Measurements from ENCODE around the gene LIMS1. TPM values are rescaled to one million over a fixed set of nuclear protein-coding genes. Genes with fewer than 3 reads are reported as not detected.

Gene LIMS1
- total RNA-seq, 1 experiment from 2014 or later: 56.2 TPM

DNA sequence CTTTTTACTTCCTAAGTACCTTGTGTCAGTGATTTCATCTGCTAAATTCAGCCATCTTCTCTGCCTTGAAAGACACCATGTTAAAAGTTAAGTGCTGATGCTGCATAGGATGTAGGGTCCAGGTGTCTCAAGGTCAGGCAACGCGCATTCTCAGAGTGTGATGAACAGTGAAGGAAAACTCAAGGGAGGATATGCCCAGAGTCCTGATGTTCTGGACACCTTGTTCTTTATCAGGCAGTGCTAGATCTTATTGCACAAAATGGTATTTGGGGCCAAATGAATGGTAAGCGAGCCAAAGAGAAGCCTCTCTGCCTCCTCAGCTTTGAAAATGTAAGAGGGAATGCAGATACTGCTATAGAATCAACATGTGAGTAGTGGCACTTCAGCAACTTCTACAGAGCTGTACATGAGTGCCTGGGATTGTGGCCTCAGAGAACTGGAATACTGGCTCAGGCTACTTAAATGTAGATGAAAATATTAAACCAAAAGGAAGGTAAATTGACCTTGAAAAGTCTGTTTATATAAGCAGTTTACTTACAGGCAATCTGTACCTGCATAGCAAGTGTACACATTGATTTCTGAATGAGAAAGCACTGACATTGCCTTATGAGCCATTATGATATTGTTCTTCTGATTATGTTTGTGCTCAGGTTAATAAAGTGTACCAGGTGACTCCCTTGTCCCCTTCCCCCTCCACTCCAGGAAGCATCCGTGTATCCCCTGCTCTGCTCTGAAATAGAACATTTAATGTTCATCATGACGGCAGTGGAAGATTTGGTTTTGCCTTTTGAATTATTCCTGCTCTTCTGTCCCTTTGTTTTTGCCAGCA is 98.3 kb downstream of the LIMS1 start:
- DNase-seq (ENCODE audit: low read depth, low spot score): no peak
- Histone ChIP-seq H3K9me3 (ENCODE audit: control insufficient read depth in 1 of 2, insufficient read depth in 1 of 2, low read depth in 1 of 2, low read length in 2 of 2) (no peaks in the 10 kb centered on the region), H4K20me1 (ENCODE audit: insufficient read depth) (no peaks in the 10 kb centered on the region), H3K4me2 (ENCODE audit: low read length) (no peak overlapping the region), H2AFZ (ENCODE audit: low read depth, low read length, poor library complexity, severe bottlenecking) (no peak overlapping the region), H3K36me3 (ENCODE audit: control insufficient read depth in 1 of 2, insufficient read depth in 2 of 2, low read length in 2 of 2) (no peaks in the 10 kb centered on the region), H3K27ac (ENCODE audit: low read depth, low read length) (no peak overlapping the region), H3K4me1 (ENCODE audit: control insufficient read depth in 1 of 2, insufficient read depth in 2 of 2, low read length in 2 of 2) (peaks cover 0 to 18% of the 10 kb centered on the region in 2 experiments; a peak in 2 of 4 replicates), H3K9me2 (ENCODE audit: insufficient read depth) (no peaks in the 10 kb centered on the region), H3K9ac (ENCODE audit: low read length) (no peak overlapping the region), H3K4me3 (replicated peaks in 1 of 2; ENCODE audit: low read depth in 1 of 2, low read length in 2 of 2) (no peak overlapping the region), H3K27me3 (ENCODE audit: insufficient read depth, low read length) (no peaks in the 10 kb centered on the region), H3K79me2 (ENCODE audit: insufficient read depth, low read length) (peaks cover 49% of the 10 kb centered on the region)
- BruUV-seq (replicated peaks): no TSS peak
- ChIA-PET POLR2A (no interaction called here), CTCF (no interaction called here), RAD21 (ENCODE audit: low non-redundant PET in 1 of 2, low total read pairs in 2 of 2, uncharacterized antibody in 2 of 2, unreplicated experiment in 2 of 2) (no interaction called here)
- TF ChIP-seq ZFX (IDR thresholded peaks at IDR 0.05) (no peak), SRF (IDR thresholded peaks at IDR 0.05; ENCODE audit: low read depth) (no peak), YY1 (IDR thresholded peaks at IDR 0.05; ENCODE audit: extremely low read depth, insufficient replicate concordance, low read depth, low read length) (no peak), POLR2AphosphoS5 (IDR thresholded peaks at IDR 0.05; ENCODE audit: low read depth, low read length) (no peak), CBX3 (IDR thresholded peaks at IDR 0.05; ENCODE audit: low read depth) (no peak)
- TF ChIP-seq, protein P1, sequence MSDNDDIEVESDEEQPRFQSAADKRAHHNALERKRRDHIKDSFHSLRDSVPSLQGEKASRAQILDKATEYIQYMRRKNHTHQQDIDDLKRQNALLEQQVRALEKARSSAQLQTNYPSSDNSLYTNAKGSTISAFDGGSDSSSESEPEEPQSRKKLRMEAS (IDR thresholded peaks at IDR 0.05): no peak
- TF ChIP-seq, protein P2, sequence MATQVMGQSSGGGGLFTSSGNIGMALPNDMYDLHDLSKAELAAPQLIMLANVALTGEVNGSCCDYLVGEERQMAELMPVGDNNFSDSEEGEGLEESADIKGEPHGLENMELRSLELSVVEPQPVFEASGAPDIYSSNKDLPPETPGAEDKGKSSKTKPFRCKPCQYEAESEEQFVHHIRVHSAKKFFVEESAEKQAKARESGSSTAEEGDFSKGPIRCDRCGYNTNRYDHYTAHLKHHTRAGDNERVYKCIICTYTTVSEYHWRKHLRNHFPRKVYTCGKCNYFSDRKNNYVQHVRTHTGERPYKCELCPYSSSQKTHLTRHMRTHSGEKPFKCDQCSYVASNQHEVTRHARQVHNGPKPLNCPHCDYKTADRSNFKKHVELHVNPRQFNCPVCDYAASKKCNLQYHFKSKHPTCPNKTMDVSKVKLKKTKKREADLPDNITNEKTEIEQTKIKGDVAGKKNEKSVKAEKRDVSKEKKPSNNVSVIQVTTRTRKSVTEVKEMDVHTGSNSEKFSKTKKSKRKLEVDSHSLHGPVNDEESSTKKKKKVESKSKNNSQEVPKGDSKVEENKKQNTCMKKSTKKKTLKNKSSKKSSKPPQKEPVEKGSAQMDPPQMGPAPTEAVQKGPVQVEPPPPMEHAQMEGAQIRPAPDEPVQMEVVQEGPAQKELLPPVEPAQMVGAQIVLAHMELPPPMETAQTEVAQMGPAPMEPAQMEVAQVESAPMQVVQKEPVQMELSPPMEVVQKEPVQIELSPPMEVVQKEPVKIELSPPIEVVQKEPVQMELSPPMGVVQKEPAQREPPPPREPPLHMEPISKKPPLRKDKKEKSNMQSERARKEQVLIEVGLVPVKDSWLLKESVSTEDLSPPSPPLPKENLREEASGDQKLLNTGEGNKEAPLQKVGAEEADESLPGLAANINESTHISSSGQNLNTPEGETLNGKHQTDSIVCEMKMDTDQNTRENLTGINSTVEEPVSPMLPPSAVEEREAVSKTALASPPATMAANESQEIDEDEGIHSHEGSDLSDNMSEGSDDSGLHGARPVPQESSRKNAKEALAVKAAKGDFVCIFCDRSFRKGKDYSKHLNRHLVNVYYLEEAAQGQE (IDR thresholded peaks at IDR 0.05; ENCODE audit: low read depth): no peak
- intact Hi-C loops (cut with micrococcal nuclease): no loop called here
- no peak for ATAC-seq
